Measurements from ENCODE around the gene ARHGEF40.

Gene ARHGEF40

DNA sequence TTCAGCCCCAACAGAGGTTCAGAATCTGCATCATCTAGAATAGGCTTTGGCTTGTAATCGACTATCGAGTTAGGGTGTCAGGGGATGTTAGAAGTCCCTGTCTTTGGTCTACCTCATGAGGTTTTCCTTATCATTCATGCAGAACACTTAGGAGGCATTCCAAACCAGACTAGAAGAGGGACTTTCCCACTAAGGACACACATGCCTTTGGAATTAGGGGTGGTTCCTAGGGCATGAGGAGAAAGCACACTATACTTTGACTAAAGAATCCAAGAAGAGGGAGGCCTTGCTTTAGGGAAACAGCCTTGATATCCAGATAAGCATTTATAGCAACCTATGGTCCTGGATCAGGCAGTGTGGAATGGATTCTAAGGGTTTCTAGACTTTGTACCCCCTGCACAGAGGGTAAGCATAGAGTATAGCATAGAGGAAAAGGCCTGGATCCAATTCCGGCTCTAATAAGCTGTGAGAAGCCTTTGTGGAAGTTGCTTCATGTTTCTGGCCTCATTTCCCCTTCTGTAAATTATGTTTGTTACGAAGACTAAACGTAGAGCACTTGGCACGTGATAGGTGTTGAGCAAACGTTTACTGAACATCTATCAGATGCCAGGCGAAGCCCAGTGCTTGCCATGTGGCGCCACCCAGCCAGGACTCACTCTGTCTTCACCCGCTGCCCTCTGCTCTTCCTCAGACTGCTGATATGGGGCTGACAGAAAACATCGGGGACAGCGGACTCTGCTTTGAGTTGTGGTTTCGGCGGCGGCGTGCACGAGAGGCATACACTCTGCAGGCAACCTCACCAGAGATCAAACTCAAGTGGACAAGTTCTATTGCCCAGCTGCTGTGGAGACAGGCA is 15.1 kb downstream of the ARHGEF40 start:
- no peak for DNase-seq

DNA sequence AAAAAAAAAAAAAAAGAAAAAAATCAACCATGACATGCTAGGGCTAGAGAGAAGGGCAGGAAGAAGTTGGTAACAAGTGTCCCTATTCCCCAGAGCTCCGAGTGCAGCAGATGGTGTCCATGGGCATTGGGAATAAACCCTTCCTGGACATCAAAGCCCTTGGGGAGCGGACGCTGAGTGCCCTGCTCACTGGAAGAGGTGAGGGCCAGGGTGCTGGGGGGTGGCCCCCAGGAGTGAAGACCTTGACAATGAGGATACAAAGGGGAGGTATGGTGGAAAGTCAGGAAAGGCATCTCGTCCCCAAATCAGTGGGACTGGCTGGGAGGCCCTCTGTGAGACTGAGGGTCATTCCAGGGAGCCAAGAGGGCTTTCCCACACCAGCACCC is 16.8 kb downstream of the ARHGEF40 start:
- no peak for DNase-seq

DNA sequence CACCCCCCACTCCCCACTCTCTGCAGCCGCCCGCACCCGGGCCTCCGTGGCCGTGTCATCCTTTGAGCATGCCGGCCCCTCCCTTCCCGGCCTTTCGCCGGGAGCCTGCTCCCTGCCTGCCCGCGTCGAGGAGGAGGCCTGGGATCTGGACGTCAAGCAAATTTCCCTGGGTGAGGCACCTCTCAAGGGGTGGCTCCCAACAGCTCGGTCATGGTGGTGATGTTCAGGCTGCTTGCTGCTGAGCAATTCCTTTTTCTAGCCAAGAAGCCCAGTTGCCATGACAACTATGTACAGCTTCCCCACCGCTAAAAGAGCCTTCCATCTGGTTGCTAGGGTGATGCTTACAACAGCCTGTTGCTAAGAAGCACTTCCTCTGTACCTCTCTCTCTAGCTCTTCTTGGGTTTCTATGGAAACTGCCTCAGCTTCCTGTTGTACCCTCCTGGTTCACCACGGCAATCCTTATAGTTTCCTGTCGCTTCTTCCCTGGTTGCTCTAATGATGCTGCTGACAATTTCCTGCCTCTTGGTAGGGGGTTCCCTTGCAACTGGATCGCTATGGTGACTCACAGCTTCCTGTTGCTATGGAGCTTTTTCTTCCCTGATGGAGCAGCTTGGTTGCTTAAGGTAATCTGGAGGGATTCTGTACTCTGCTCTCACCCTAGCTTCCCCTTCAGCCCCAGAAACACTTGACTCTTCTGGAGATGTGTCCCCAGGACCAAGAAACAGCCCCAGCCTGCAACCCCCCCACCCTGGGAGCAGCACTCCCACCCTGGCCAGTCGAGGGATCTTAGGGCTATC is 17.4 kb downstream of the ARHGEF40 start:
- no peak for DNase-seq

DNA sequence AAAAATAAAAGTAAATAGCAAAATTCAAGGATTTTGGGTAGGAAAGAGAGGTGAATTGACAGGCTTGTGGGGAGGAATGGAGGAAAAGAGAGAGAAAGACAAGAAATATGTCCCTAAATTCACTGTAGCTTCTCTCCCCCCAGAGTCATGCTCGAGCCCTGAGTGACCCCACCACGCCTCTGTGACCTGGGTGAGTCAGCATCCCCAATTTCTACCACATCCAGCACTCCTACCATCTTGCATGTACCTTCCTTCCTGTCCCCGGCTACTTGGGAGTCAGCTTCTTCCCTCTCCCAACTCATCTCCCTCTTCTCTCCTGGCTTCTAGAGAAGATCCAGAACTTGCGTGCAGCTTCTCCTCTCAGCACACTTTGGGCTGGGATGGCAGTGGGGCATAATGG is 18.6 kb downstream of the ARHGEF40 start:
- no peak for DNase-seq

DNA sequence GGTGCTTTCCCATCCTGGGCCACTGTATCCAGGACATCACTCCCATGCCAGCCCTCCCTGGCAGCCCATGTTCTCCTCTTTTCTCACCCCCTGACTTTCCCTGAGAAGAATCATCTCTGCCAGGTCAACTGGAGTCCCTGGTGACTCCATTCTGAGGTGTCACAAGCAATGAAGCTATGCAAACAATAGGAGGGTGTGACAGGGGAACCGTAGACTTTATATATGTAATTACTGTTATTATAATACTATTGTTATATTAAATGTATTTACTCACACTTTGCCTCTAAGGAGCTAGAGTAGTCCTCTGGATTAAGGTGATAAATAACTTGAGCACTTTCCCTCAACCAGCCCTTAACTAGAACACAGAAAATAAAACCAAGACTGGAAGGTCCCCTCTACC is 19.2 kb downstream of the ARHGEF40 start:
- no peak for DNase-seq

DNA sequence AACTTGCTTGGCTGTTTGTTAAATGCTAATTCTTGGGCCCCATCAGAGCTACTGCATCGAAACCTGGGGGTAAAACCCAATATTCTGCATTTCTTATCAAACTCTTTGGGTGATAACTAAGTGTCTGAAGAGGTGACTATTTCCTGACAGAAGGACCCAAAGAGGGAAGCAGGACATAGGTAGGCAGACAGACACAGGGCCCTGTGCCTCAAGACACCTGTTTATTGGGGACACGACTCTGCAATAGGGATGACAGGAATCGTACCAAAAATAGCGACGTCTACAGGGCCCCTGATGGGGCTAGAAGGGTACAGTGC is 19.7 kb downstream of the ARHGEF40 start:
- DNase-seq = no peak

DNA sequence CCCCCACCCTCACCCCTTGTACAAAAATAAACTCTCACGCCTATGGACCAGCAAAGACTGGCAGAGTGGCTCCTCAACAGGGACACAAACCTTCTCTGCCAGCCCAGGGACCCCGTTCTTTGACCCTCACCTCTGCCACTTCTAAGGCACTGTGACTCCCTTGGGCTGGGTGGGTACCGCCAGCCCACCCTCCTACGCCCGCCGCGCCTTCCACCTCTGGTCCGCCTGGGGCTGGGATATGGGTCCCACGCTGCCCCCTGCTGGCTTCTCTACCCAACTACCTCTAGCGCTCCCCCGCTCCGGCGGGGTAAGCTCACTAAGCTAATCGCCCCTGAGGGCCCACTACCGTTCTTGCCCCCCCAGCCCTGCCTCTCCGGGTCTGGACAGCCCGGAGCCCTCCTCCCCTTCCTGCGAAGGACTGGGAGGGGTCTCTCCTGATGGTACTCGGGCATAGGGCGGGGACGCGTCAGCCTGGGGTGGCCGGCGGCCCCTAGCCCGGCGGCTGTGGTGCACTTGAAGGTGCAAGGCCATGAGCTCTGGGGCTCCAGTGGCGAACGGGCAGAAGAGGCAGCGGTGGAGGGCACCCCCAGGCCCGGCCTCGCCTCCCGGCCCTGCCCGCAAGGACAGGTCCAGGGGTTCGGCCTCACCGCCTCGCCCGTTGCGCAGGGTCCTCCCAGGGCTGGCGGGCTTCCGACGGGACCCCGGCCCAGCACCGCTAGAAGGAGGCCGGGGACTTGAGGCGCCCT is 20.3 kb downstream of the ARHGEF40 start:
- DNase-seq = no peak

DNA sequence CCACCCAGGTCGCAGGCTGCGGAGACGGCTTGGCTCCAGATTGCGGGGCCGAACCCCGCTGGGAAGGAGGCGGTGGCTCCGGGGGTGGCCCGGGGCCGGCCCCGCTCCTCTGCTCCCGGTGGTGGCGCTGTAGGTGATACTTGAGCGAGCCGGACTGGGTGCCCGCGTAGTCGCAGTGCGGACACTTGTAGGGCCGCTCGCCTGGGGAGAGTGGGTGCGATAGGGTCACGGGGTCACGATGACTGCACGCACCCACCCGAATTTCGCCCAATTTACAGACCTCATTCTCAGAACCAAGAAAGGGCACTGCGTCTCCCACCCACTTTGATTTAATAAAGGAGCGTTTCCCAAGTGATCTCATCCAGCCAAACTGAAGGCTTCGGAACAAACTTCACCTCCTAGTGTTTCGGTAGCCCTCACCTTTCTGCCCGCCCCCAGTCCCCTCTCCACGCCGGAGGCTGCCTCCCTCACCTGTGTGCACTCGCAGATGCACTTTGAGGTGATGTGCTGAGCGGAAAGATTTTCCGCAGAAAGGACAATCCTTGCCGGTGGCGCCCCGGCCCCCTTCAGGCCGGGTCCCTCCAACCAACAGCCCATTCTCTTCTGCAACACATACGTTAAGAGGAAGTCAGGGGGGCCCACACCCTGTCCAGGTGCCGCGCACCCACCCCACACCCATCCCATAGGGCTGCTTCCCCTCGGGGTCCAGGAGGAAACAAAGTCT is 21.0 kb downstream of the ARHGEF40 start:
- no peak for DNase-seq

DNA sequence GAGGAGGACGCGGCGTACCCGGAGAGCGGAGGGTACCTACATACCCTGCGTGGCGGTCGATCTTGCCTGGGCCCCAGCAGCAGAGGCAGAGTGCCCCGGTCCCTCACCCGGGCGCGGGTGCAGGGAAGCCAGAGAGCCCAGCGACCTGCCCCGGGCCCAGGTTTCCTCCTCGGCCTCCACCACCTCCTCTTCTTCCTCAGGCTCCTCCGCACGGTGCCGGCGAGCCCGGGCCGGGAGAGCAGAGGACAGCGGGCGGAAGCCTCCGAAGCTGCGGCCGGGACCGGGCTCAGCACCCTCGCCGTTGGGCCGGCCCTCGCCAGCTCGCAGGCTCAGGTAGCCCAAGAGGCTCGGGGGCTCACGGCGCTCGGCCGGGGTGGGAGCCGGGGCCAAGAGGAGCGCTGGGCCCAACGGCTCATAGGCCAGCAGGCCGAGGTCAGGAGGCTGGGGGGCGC is 21.7 kb downstream of the ARHGEF40 start:
- DNase-seq = no peak

DNA sequence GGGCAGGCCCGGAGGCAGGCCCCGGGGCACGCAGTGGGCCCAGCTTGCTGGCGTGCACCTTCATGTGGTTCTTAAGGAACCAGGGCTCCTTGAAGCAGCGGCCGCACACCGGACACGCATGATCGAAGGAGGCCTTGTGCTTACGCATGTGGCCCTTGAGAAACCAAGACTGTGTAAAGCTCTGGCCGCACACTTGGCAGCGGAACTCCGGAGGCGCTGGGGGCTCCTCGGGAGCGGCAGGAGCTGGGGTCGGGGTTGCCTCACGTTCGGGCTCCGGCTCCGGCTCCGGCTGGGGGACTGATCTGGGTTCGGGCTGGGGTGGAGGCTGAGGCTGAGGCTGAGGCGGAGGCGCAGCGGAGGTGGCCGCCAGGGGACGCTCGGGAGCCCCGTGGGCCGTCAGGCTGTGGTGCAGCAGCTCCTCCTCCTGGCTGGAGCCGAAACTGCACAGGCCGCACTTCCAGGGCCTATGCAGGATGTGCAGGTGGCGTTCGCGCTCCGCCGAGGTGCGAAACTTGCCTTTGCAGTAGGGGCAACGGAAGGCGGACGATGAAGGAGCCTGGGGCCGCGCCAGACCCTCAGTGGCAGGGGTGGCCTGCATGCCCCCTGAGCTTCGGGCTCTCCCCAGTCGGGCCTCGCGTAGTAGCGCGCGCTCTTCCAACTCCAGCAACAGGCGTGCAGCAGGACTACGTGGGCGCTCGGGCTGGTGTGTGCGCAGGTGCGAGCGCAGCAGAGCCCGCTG is 22.3 kb downstream of the ARHGEF40 start:
- peak; percentile 97 to 98 for DNase-seq

DNA sequence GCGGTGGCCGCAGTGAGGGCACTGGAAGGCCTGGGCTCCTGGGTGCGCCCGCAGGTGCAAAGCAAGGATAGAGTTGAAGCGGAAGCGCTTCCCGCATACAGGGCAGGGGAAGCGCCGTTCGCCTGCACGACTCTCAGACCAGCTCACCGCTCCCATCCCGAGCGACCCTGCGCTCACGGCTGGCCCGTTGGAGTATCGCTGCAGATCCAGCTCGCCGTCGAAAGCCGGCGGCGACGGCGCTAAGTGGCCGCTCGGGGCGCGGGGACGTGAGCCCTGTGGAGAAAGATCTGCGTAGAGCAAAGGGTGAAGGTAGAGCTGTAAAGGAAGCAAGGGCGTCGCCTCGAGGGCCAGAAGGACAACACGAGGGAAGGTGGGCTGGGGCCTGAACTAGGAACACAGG is 22.9 kb downstream of the ARHGEF40 start:
- DNase-seq = no peak

DNA sequence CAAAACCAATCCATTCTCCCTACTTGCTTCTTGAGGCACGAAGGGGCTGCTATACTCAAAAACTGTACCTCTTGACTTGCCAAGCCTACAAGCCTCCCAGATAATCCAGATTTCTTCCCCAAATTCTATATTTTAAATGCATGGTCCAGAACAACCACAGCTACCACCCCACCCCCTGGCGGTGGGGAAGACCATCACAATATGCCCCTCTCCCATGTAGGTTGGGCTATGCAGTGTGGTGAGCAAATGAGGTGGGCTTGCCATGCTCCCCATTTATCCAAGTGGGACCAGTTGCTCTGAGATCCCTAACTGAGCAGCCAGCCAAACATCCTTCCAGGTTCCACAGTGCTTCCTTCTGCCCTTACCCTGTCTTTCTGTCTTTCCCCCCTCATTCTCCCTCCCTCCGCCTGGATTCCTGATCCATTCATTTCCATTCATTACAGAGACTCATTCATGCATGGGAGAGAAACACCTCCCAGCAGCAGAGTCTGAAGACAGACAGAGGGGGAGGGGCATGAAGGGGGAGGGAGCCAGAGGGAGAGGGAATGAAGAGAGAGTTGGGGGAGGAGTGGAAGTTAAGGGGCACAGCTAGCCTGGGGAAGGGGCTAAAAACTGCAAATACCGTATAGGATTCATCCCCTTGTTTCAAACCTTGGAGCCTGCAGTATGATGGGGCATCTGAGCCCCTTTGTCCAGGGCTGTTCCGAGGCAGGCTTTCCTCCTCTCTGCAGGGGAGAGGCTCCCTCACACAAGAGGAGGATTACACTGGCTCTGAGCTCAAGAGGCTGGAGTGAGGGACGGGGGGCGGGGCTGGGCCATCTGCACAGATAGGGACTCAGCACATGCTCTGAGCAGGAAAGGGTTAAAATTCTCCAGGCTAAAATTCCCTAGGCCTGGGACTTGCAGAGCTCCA is 23.9 kb downstream of the ARHGEF40 start:
- DNase-seq = no peak

DNA sequence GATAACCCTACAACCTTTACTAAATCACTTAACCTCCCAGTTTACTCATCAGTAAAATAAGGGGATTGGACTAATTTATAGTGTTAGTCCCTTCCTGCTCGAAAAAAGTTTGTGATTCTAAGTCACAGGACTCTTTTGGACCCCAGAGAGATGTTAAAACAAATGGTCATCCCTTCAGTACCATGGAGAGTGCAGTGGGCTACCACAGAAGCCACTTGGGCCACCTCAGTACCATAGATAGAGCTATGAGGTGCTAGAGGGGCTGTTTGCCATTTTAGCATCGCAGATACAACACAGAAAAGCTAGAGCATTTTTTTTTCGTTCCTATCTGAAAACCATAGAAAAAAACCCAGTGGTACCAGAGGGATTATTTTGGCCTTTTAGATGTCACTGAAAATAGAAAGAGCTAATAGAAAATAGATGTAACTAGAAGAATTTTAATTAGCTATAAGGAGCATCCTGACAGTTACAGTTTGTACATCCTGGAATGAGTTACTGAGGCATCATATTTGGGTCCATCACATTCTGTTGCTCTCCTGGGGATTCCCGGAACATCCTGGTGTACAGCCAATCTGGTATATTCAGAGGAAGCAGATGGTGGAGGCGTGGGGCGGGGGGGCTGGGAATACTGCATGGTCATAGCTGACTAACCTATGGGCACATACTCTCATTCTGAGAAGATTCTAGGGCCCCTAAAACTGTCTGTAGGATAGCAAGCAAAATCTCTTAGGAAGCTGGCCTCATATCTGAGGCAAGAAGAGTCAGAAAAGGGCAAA is 25.5 kb downstream of the ARHGEF40 start:
- no peak for DNase-seq

DNA sequence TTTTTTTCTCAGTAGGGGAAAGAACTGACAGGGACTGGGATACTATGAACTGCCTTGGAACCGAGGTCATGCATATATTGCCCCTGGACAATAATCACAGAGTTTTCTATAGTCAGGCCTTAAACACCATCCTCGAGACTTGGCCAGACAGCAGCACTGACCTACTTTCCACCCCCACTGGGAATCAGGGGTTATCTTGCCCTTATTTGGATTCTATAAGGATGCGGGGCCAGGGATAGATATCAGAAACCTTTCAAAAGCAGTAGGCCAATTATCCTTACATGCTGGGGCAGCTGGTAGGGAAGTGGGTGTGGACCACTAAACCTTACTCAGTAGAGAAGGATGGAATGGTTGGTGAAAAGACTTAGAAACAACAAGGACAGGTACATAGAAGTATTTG is 26.3 kb downstream of the ARHGEF40 start:
- DNase-seq = no peak

DNA sequence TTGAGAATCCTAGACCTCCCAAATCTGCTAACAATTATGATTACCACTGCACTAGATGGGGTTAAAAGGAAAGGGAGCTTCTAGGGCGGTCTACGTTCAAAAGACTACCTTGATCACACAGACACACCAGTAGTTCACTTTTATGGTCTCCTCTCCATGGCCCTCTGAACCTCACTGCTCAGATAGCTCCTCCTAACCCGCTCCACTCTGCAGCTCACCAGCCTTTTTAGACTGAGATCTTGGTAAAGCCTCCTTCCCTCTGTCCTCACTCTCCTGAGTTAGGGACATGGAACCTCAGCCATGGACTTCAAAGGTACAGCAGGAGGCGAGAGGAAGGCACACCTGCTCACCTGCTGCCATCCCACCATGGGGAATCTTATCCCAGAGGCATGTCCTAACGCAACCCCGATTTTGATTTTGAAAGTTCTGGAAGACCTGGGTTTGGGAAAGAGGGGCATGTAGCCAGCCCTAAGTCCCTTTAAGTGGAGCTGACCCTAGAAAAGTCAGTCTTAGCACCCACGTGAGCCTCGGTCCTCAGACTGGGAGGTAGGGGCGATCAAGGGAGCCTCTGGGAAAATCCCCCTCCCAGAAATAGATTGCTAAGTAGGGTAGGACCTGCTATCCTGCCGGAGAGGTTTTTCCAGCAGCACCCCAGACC is 27.0 kb downstream of the ARHGEF40 start:
- DNase-seq = no peak

DNA sequence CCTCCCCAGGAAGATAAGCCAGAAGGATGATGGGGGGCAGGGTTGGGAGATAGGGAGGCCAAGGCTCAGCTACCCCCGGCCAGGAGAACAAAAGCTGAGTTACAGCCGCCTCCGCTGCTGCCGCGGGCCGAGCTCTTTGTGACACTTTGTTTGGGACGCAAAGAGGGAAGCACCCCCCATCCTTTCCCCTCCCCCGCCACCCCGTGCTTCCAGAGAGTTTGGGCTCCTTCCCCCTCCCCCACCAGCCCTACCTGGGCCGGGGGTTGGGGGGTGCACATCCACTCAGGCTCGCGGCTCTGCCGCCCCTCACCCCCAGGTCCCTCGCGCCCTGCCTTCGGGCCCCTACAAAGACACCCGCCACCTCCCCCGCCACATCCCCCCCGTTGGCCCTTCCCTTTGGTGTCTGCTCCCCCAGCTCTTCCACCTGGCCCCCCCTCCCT is 27.6 kb downstream of the ARHGEF40 start:
- DNase-seq = no peak

DNA sequence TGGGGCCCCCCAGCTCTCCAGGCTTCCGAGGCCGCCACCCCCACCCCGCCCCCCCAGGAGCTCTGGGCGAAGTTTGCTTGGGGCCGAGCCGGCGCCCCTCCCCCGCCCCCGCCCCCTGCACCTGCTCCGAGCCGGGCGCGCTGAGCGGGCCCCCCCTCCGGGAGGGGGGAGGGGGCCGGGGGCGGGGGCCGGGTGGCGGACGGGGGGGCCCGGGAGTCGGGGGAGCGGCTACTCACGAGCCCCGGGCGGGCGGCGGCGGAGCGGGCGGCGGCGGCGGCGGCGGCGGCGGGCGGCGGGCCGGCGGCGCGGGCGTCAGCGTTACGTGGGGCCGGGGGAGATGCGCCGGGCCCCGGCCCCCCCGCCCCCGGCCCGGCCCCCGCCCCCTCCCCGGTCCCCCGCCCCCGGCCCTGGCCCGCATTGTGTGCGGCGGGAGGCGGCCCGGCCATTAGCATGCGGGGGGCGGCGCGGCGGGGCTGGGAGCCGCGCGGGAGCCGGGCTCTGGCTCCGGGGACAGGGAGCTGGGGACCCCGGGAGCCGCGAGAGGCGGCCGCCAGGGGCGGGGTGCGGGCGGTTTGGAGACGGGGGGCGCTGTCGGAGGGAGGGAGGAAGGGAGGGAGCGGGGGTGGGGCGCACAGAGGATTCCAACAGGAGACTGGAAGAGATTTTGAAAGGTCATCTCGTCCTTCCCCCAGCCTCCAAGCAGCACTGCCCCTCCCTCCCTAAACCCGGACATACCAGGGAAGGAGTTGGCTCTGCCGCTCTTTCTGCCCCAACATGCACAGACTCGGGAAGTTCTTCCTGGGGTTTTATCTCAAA is 28.2 kb downstream of the ARHGEF40 start, which contains the start of gene ZNF219:
Gene ZNF219, minus strand, starts transcription at position 580 of the 816 bp plus-strand sequence. CDS start 5,064 bp downstream, outside the sequence.
- no peak for DNase-seq

DNA sequence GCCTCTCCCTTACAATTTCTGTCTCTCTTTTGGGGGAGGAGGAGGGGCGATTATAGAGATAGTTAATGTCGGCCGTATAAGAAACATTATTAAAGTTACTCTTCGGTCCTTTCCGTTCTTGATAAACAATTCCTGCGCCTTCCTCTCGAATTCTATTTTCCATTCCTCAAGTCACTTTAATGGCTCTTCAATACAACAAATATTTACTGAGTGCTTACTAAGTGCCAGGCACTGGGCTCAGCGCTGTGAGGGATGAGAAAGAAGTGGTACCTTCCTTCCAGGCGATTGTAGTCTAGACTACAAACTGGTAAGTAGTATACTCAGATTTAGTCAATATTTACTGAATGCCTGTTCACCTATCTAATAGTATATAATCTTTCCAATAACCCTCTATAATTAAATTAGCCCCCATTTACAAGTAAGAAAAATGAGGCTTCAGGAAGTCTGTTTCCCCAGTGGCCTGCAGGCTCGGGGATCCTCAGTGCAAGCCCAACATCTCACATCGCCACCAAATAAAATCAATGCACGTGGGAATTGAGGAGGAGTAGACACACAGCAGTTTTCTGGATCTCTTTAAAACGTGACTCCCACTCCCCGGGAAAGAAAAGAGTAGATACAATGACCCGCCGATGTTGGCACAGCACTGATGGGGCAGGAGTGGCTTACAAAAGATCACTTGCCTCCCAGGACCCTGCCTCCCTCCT is 28.9 kb downstream of the ARHGEF40 start:
- no peak for DNase-seq
